Activated gamma-delta T cell treated with Interleukin-2 at 50 U/mL for 16 hours (primary cell): Measurements from ENCODE around the gene UBE2V1.

Source experiments
- DNase-seq: peaks from one replicate; pipeline ENCODE4 v3.0.0-alpha.2; 2020

UBE2V1 gene

DNA sequence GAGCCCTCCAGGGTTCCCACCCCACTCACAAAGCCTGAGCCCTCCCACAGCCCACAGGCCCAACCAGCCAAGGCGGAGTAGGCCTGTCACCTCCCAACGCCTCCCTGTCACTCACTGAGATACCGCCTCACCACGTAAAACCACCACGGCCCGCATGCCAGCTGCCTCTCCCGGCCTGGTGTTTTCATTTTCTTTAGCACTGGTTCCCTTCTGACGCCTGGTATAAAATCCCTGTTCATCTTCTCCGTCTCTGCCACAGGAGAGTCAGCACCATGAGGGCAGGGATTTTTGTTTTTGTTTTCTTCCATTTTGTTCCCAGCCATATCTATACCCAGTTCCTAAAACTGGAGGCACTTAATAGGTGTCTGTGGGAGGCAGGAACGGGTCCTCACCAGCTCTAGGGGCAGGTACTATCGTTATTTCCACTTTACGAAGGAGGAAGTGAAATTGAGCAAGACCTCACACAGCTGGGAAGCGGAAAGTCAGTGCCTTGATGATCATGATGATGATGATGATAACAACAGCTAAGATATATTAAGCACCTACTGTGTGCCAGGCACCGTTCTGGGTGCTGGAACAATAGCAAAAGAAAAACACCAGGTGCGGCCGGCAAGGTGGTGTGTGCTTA is 71.6 kb downstream of the UBE2V1 start:
- DNase-seq, result no peak

- DNase-seq, result no peak
Observed at GRCh38 chr20:50040432-50041245, 72.3 kb downstream of the UBE2V1 start.

DNA sequence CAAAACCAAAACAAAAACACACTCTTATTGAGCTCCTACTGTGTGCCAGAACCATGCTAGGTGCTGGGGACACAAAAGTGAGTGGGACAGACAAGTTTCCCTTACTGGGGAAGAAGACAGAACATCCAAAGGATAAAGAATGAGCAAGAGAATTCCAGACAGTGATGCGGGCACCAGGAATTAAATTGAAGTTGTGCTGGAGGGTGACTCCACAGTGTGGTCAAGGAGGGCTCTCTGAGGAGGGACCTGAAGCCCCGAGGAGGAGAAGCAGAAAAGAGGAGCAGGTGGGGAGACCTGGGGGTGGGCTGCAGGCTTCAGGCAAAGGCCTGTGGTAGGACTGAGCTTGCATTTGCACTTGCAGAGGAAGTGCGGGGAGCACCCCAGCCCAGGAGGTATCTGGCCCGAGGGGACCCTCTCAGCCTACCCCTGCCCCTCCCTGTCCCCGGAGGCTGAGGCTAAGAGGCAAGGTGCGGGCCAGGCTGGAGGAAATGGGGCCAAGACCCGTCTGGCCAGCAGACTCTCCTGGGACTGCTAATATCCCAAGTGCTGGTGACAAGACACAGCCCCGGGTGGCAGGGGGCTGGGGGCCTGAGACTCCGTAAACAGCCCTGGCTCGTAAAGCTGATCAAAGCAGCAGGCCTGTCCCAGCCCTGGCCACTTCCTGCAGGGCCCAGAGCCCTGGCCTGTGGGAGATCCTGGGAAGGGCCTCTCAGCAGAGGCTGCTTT is 73.1 kb downstream of the UBE2V1 start:
- no peak for DNase-seq

DNA sequence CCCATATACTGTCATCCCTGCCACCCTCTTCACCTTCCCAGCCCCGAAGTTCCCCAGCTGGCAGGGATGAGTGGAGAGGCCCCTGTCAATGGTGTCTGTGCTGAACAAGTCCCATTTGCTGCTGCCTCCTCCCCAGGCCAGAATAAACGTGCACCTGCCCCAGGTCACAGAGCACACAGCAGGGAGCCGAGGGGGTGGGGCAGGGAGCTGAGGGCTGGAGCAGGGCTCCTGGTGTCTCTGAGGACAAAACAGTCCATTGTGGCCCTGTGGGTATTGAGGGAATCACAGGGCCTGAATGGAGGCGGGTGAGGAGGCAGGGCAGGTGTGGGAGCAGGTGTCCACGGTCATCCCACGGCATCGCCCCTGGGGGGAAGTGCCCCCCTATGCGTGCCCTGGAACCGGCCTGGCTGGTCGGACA is 74.4 kb downstream of the UBE2V1 start:
- no peak for DNase-seq

DNA sequence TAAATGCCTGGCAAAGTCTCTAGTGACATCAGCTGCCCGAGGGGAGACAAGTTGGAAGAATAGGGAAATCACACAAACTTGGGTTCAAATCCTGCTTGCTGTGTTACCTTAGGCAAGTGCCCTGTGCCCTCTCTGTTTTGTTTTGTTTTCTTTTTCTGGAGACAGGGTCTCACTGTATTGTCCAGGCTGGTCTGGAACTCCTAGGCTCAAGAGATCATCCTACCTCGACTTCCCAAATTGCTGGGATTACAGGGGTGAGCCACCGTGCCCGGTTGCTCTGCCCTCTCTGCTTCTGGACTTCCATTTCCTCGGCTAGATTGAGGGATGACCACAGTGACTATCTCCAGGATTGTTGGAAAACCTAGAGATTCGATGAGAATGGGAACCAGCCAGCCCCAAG is 74.8 kb downstream of the UBE2V1 start:
- no peak for DNase-seq

- no peak for DNase-seq
Observed at GRCh38 chr20:50037575-50037974, 75.4 kb downstream of the UBE2V1 start.

DNA sequence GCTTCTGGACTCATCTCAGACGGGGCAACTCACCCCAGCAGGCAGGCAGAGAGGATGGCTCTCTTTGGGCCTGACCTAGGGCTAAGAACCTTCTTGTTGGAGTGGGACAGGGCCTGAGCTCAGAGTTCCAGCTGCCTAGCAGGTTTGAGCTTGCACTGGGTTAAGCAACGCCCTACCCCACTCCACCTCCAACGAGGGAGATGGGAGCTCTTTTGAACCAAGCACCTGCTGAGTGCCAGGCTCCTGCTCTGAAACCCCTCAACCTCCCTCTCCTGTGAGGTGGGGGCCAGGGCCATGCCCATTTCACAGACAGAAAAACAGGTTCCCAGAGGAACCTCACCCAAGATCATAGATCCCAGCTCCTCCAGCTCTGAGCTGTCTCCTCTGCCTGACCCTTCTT is 75.8 kb downstream of the UBE2V1 start:
- DNase-seq, result no peak

- no peak for DNase-seq
Observed at GRCh38 chr20:50036703-50037102, 76.2 kb downstream of the UBE2V1 start.

DNA sequence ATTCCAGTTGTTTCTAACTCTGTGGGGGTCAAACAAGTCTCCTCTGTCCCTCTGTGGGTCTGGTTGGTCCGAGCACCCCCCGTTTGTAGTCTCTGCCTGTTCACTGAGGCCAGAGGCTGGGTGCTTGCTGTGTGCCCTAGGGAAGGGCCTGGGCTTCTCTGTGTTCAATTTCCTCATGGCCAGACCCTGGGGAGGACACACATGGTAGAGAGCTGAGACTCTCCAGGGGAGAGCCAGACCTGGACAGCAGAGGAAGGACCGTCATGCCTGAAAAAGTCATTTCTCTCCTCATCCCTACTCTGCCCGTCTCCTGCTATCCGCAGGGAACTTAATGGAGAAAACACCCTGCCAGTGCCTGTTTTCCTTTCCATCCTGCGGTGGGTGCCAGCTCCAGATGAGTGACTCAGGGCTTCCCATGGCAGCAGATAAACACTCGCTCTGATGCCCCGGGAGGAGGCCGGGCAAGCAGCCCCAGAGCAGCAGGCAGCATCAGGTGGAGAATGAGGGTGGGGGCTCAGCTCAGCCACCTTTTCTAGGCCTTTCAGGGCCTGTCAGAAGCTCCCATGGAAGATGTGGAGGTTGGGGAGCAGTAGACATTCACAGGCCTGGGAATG is 78.3 kb downstream of the UBE2V1 start:
- DNase-seq, result no peak

GRCh38 chr20:50032955-50033666 is 79.8 kb downstream of the UBE2V1 start:
- DNase-seq, result no peak
